Prostate gland (tissue), 2 donors: ENCODE measurements around the gene TMEM60. TPM values are rescaled to one million over a fixed set of nuclear protein-coding genes. Genes with fewer than 3 reads are reported as not detected.

ENCODE experiments used
- DNase-seq: peaks from one replicate; pipeline ENCODE4 v3.0.0-alpha.2; 2019; ENCODE audit warnings: low spot score
- H3K27ac ChIP-seq, 2 donors: fragments of 200-600 bp; sonication (generic); 2 replicates each; pipeline ENCODE4 v1.5.1; 2017 to 2019
- H3K27me3 ChIP-seq: fragments of 200-600 bp; sonication (generic); replicated peaks from 2 replicates; pipeline ENCODE4 v1.5.1; 2019; ENCODE audit not compliant: insufficient read depth
- H3K36me3 ChIP-seq, 2 donors: fragments of 200-600 bp; sonication (generic); 1 replicate in 1 of 2; 2 replicates in 1 of 2; pipeline versions ENCODE4 v1.5.1 to v1.8.1; 2017 to 2019
- H3K4me1 ChIP-seq: fragments of 200-600 bp; sonication (generic); replicated peaks from 2 replicates; pipeline ENCODE4 v1.5.1; 2019
- H3K4me3 ChIP-seq, 2 donors: fragments of 200-600 bp; sonication (generic); 2 replicates each; pipeline ENCODE4 v1.5.1; 2017 to 2019
- H3K9me3 ChIP-seq: fragments of 200-600 bp; sonication (generic); 2 replicates; pipeline ENCODE4 v1.5.1; 2017
- POLR2A ChIP-seq: fragments of 450-650 bp; IDR thresholded peaks from one replicate; pipeline ENCODE4 v1.6.1; 2016; ENCODE audit warnings: antibody characterized with exemption, mild to moderate bottlenecking
- POLR2AphosphoS5 ChIP-seq: sonication (generic); formaldehyde crosslinking; IDR thresholded peaks from one replicate; pipeline ENCODE4 v1.6.1; 2017; ENCODE audit warnings: antibody characterized with exemption
- WGBS: methylation state at CpG from one replicate; pipeline ENCODE4 v1.1.5; 2018; 5-methylcytosine and 5-hydroxymethylcytosine counted together
- intact Hi-C: fragments of 100-400 bp; cut with DNase I; formaldehyde crosslinking; loops from one replicate; pipeline ENCODE4 v1.14.2; 2022
- total RNA-seq, 2 donors: library from RNA; depleted of rRNA; stranded (reverse); fragments of >200 nt; gene quantifications; one replicate each; pipeline ENCODE4 v1.1.0, GENCODE V29; 2016
- TF ChIP-seq, protein P1 (sequence below), 4 experiments: fragments of 200-600 bp in 2 of 4; fragments of 450-650 bp in 2 of 4; sonication (generic) in 2 of 4; IDR thresholded peaks; 1 replicate in 3 of 4; 2 replicates in 1 of 4; pipeline ENCODE4 v1.5.1; 2016 to 2019; ENCODE audit warnings: antibody characterized with exemption in 4 of 4, mild to moderate bottlenecking in 2 of 4, moderate library complexity in 2 of 4

Gene TMEM60
- total RNA-seq, 2 donors from 2014 or later = 17.5 to 20.6 TPM

GRCh38 chr7:77757589-77757988, 40.6 kb downstream of the TMEM60 start:
- intact Hi-C loops = loop anchor here (5.0 kb wide), 2 partner anchors 60 to 100 kb away; partner anchors contain the start of gene RSBN1L
- Histone ChIP-seq H3K36me3 (no peaks in the 10 kb centered on the region), H3K4me3 (no peak overlapping the region), H3K4me1 (no peaks in the 10 kb centered on the region), H3K27ac (no peak overlapping the region), H3K27me3 (no peaks in the 10 kb centered on the region), H3K9me3 (no peaks in the 10 kb centered on the region)
- WGBS = 15% methylated on average over 1 of the region's 1 CpG
- TF ChIP-seq, protein P1, sequence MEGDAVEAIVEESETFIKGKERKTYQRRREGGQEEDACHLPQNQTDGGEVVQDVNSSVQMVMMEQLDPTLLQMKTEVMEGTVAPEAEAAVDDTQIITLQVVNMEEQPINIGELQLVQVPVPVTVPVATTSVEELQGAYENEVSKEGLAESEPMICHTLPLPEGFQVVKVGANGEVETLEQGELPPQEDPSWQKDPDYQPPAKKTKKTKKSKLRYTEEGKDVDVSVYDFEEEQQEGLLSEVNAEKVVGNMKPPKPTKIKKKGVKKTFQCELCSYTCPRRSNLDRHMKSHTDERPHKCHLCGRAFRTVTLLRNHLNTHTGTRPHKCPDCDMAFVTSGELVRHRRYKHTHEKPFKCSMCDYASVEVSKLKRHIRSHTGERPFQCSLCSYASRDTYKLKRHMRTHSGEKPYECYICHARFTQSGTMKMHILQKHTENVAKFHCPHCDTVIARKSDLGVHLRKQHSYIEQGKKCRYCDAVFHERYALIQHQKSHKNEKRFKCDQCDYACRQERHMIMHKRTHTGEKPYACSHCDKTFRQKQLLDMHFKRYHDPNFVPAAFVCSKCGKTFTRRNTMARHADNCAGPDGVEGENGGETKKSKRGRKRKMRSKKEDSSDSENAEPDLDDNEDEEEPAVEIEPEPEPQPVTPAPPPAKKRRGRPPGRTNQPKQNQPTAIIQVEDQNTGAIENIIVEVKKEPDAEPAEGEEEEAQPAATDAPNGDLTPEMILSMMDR (IDR thresholded peaks at IDR 0.05) = no peak
- TF ChIP-seq POLR2AphosphoS5 = no peak
- no peak for TF ChIP-seq POLR2A
- no peak for DNase-seq

GRCh38 chr7:77753173-77753572, 45.1 kb downstream of the TMEM60 start:
- Histone ChIP-seq H3K4me3 (no peak overlapping the region), H3K27me3 (no peaks in the 10 kb centered on the region), H3K4me1 (no peaks in the 10 kb centered on the region), H3K36me3 (no peaks in the 10 kb centered on the region), H3K27ac (no peak overlapping the region), H3K9me3 (no peaks in the 10 kb centered on the region)
- 43% methylated on average over 1 of the region's 1 CpG for WGBS
- TF ChIP-seq POLR2AphosphoS5 (no peak), POLR2A (no peak)
- TF ChIP-seq, protein P1 (IDR thresholded peaks at IDR 0.05) = no peak
- intact Hi-C loops = no loop called here
- no peak for DNase-seq

DNA sequence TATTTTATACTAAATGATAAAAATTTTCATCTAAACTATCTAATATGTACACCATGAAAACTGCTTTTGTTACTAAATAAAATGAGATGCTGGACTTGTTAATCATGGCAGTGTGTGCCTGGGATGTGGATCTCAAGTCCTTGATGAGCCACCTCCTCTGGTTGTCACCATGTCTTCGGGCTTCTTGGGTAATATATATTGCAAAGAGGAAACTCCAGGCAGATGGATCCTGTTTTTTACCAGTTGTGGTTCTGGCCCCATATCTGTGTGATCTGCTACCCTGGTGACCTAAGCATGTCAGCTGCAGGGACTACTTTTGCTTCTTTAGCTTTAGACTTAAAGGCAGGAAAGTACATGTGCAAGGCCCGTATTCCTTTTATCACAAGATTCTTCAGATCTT, 46.2 kb downstream of the TMEM60 start:
- no peaks in the 10 kb centered on the region for H3K4me1 ChIP-seq
- no peaks in the 10 kb centered on the region for H3K27me3 ChIP-seq
- H3K27ac ChIP-seq = no peak overlapping the region
- DNase-seq = no peak
- TF ChIP-seq, protein P1 (IDR thresholded peaks at IDR 0.05) = no peak
- TF ChIP-seq POLR2A = no peak
- TF ChIP-seq POLR2AphosphoS5 = no peak
- intact Hi-C loops = no loop called here
- WGBS = 87% methylated on average over 2 of the region's 2 CpGs
- H3K9me3 ChIP-seq = no peaks in the 10 kb centered on the region
- no peak overlapping the region for H3K4me3 ChIP-seq
- H3K36me3 ChIP-seq = no peaks in the 10 kb centered on the region

GRCh38 chr7:77747718-77748117, 50.5 kb downstream of the TMEM60 start:
- H3K9me3 ChIP-seq = no peaks in the 10 kb centered on the region
- H3K4me3 ChIP-seq = no peak overlapping the region
- no peaks in the 10 kb centered on the region for H3K36me3 ChIP-seq
- intact Hi-C loops = no loop called here
- H3K27ac ChIP-seq = no peak overlapping the region
- TF ChIP-seq, protein P1 (IDR thresholded peaks at IDR 0.05) = no peak
- TF ChIP-seq POLR2A (no peak), POLR2AphosphoS5 (no peak)
- no peaks in the 10 kb centered on the region for H3K27me3 ChIP-seq
- DNase-seq = no peak
- 71% methylated on average over 1 of the region's 1 CpG for WGBS
- no peaks in the 10 kb centered on the region for H3K4me1 ChIP-seq

DNA sequence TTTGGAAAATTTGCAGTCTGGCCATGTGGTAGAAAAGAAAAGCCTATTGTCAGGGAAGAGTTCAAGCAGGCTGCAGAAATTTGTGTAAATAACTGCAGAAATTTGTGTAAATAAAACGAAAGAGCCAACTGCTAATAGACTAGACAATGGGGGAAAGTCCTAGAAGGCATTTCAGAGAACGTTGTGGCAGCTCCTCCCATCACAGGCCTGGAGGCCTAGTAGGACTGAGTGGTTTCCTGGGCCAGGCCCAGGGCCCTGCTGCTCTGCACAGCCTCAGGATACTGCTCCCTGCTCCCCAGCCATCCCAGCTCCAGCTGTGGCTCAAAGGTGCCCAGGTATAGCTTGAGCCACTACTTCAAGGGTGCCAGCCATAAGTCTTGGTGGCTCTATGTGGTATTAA, 51.1 kb downstream of the TMEM60 start:
- TF ChIP-seq POLR2A (no peak), POLR2AphosphoS5 (no peak)
- TF ChIP-seq, protein P1 (IDR thresholded peaks at IDR 0.05) = no peak
- no peak overlapping the region for H3K4me3 ChIP-seq
- intact Hi-C loops = no loop called here
- no peaks in the 10 kb centered on the region for H3K9me3 ChIP-seq
- H3K36me3 ChIP-seq = no peaks in the 10 kb centered on the region
- no peaks in the 10 kb centered on the region for H3K4me1 ChIP-seq
- DNase-seq = no peak
- WGBS = 55% methylated on average over 2 of the region's 2 CpGs
- no peaks in the 10 kb centered on the region for H3K27me3 ChIP-seq
- no peak overlapping the region for H3K27ac ChIP-seq
